Right lung (tissue), 5 donors: Measurements from ENCODE around the gene TCF15. TPM values are rescaled to one million over a fixed set of nuclear protein-coding genes. Genes with fewer than 3 reads are reported as not detected.
"Not testable (repeated sequence)": the region's sequence is repeated elsewhere in the genome, so short reads cannot be mapped to it uniquely, and the experiment has no call there.

Source experiments
- DNase-seq, 2 donors: peaks; one replicate each; pipeline ENCODE4 v3.0.0-alpha.2; 2013
- polyA plus RNA-seq, 5 donors: library from polyadenylated mRNA; unstranded; fragments of 120-200 nt; gene quantifications; one replicate each; pipeline versions ENCODE4 v1.2.1 to v1.2.3, GENCODE V29; 2013; ENCODE audit warnings: inconsistent platforms in 1 of 5, low replicate concordance in 1 of 5; ENCODE audit not compliant: insufficient read length in 5 of 5, insufficient read depth in 1 of 5

Gene TCF15
- polyA plus RNA-seq, 5 donors, result 1.1 to 3.0 (median 1.4) TPM

DNA sequence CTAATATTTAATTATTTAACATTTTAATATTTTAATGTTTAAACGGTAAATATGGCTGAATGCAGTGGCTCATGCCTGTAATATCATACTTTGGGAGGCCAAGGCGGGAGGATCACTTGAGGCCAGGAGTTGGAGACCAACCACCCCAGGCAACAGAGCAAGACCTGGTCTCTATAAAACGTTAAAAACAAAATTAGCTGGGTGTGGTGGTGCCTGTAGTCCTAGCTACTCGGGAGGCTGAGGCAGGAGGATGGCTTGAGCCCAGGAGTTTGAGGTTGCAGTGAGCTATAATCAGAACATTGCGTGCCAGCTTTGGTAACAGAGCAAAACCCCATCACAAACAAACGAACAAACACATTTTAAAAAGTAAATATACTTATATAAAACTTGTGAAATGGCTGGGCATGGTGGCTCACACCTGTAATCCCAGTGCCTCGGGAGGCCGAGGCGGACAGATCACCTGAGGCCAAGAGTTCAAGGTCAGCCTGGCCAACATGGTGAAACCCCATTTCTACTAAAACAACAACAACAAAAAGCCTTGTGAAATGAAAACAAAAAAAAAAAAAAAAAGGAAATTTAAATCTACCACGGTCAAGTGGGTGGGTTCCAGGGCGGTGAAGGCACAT, 34.7 kb upstream of the TCF15 start:
- DNase-seq, result no peak

DNA sequence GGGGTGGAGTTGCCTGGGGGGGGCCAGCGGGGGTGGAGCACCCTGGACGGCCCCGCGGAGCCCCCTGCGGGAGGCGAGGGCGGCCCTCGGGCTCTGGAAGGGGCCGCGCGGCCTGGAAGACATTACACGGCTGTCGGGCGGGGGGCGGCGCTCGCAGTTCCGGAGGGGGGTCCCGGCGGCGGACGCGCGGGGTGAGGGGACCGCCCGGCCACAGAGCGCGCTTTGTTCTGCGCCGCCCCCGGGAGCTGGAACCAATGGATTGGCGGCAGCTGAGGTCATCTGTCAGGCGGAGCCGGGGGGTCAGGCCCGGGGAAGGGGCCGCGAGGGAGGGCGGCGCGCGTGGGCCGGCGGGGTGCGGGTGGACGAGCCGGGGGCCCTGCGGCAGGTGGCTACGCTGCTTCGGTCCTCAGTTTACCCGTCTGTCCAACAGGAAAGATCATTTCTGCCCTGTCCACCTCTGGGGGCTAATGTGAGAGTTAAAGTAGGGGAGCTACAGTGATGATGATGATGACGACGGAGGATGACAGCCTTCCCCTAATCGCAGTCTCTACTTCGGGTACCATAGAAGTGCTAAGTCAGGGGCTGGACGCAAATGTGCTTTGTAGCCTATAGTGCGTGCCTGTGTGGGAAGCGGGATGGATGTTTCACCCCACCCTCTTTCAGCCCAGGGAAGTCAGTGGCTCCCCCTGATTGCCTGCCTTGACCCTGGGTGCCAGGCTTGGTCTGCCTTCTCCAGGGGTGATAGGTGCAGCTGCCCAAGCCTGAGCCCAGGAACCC, 32.5 kb upstream of the TCF15 start:
- peak in 1 of 2 donors; percentile 44 for DNase-seq

DNA sequence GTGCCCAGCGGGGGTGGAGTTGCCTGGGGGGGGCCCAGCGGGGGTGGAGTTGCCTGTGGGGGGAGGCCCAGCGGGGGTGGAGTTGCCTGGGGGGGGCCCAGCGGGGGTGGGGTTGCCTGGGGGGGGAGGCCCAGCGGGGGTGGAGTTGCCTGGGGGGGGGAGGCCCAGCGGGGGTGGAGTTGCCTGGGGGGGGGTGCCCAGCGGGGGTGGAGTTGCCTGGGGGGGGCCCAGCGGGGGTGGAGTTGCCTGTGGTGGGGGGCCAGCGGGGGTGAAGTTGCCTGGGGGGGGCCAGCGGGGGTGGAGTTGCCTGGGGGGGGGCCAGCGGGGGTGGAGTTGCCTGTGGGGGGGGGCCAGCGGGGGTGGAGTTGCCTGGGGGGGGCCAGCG, 31.9 kb upstream of the TCF15 start:
- not testable (repeated sequence) for DNase-seq

DNA sequence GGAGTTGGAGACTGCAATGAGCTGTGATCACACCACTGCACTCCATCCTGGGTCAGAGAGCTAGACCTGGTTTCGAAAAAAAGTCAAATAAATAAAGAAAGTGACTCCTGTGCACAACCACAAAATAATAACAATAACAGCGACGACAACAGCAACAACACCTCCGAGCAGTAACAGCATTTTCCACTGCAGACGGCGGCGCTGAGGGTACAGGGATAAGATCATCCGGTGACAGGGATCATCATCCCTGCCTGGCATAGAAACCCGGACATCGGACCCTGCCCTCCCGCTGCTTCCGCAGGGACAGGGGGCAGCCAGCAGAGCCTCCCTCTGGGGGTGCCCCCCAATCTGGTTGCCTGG, 31.4 kb upstream of the TCF15 start:
- no peak for DNase-seq

DNA sequence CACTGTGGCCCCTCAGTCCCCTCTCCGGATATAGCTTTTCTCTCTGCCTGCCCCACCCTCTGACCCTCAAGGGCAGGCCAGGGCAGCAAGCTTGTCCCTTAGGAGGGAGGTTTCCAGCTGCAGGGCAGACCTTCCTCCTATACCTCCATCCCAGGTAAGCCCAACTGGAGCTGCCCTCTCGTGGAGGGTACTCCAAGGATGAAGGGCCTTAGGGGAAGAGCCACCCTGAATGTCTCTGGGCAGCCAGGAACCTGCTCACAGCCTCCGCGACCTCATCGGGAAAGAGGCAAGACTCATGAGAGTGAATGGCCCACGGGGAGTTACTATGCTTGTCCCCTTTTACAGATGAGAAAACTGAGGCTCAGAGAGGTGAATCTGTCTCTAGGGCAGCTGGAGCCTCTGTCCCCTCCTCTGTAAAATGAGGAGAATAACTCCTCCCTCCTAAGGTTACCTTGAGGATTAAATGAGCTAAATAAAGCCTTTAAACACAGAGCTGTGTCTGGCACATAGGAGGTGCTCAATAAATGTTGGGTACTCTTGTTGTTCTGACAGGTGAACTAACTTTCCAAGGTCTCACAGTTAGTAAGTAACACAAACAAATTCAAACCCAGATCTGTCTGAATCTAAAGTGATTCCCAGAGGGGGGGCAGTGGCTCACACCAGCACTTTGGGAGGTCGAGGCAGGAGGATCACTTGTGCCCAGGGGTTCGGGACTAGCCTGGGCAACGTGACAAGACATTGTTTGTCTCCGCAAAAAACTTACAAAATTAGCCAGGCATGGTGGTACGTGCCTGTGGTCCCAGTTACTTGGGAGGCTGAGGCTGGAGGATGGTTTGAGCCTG, 30.8 kb upstream of the TCF15 start:
- no peak for DNase-seq

DNA sequence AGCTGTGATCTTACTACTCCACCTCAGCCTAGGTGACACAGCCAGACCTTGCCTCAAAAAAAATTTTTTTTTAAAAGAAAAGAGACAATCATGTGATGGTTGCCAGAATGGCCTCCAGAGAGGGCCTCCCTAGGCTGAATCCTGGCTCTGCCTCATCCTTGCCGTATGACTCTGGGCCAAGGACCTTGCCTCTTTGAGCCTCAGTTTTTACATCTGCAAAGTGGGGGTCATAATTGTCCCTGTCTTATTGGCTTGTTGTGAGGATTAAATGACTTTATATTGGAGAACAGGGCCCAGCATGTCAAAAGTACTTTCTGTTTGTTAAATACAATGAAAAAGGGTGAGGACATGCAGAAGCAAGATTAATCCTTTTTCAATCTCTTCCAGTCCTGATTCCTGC, 28.5 kb upstream of the TCF15 start:
- no peak for DNase-seq

DNA sequence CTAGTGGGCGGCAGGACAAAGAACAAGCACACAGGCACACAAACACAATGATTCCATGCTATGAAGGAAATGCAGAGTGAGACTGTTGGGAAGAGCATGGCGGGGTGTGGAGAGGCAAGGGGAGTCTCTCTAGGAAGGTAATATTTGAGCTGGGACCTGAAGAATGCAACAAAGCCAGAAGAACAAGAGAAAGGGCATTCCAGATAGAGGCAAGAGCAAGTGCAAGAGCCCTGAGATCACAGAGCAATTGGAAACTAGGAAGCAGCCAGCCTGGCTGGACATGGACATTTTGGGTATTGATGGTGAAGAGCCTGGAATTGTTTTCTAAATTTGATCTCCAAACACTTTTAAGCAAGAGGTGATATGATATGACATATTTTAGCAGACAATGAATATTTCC, 27.4 kb upstream of the TCF15 start:
- DNase-seq, result no peak

DNA sequence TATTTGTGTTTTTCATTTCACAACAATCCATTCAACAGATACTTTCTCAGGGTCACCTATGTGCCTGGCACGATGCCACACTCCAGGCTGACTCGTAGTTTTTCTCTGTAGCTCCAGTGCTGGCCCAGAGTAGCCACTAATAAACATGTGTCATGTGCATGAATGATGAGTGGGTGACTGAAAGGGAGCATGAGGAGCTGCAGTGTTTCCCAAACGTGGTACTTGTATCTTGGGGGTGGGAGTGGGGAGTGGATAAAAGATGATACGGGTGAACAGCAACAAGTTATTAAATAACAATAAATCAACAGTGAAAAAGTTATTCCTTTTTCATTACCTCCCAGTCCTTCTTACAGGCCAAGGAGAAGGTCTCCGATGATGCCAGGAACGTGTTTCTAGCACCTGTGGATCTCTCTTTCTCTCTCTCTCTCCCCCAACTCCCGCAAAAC, 25.8 kb upstream of the TCF15 start:
- DNase-seq, result no peak

DNA sequence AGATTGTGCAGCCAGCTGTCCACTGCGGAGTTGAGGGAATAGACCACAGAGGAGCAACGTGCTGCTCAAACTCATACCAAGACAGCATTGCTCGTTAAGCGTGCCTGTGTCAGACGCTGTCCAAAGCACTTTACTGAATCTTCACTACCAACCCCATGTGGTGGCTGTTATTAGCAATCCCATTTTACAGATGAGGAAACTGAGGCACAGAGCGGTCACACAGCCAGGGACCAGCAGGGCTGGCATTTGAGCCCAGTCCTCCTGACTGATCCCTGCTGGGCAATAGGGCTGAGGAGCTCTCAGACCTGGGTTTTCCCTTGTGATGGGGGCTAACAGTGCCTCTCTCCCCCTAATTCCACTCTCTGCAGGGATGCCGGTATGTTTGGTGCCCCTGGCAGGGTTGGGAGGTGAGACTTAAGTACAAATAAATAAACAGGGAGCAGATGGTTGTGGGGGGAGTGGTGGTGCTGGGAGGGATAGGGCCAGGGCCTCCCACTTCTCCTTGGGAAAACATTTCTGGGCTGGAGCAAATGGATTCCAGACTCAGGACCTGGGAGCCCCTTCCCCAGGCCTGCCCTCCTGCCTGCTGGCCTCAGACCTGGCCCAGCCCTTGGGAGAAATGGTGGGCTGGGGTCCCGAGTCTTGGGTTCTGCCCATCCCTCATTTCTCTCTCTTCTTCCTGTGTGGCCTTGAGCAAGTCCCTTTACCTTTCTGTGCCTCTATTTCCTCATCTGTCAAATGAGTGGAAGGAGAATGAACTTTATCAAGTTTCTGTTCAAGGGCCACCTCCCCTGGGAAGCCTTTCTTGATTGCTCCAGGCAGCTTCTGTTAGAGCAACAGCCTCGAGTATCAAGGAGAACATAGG, 25.2 kb upstream of the TCF15 start:
- DNase-seq, result no peak

DNA sequence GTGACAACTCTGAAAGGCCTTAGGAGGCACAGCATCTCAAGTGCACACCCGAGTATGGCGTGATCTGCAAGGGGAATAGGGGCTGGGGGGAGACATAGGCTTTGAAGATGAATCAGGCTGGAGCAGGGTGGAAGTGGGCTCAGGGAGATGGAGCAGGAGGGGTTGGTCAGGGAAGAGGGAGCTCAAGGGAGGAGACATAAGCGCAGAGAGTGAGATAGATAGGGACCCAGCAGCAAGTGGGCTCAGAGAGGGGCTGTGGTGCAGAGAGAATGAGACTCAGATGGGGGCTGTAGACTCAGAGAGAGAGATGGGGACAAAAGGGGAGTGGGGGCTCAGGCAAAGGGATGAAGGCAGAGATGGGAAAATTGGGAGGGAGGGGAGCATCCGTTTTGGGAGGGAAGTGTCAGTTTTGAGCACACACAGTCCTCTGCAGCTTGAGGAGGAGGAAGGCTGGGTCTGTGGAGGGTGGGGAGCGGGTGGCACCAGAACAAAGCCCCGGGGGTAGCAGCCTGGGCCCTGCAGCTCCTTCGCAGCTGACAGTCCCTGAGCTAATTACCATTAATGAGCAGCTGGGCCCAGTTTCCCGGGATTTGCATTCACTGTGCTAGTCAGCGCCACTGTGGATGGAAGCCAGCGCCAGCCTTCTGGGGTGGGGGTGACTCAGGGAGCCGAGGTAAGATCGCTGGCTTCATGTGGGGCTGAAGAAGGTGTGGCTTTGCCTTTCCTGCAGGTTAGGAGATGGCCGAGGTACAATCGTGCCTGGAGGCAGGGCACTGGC, 24.2 kb upstream of the TCF15 start:
- DNase-seq, result no peak

DNA sequence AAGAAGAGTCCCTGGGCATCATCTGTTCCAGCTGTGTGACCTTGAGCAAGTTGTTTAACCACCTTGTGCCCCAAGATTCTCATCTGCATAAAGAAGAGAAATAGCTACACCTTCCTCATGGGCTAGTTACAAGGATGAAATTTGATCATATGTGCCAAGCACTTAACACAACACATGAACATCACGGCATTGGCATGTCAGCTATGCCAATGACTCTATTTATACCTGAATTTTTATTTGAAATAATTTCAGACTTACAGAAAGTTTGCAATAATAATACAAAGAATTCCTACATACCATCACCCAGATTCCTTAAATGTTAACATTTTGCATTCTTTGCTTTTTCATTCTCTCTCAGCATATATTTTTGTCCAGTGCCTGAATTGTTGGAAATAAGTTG, 21.0 kb upstream of the TCF15 start:
- DNase-seq, result no peak

DNA sequence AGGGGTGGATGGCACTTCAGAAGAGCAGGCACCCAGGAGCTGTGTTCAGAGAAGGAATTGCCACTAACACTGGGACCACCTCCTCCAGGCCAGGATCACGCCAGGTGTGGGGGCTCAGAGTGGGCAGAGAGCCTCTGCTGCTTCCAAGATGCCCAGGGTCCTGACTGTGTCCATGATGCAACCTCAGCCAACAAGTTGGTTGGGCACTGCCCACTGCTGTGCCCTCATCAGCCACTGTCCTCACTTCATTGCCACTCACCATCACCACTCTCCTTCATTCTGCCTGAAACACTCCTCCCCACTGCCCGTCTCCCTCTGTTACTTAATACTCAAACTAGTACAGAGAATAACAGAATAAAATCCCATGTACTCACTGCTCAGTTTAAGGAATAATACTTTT, 16.5 kb upstream of the TCF15 start:
- DNase-seq, result no peak

DNA sequence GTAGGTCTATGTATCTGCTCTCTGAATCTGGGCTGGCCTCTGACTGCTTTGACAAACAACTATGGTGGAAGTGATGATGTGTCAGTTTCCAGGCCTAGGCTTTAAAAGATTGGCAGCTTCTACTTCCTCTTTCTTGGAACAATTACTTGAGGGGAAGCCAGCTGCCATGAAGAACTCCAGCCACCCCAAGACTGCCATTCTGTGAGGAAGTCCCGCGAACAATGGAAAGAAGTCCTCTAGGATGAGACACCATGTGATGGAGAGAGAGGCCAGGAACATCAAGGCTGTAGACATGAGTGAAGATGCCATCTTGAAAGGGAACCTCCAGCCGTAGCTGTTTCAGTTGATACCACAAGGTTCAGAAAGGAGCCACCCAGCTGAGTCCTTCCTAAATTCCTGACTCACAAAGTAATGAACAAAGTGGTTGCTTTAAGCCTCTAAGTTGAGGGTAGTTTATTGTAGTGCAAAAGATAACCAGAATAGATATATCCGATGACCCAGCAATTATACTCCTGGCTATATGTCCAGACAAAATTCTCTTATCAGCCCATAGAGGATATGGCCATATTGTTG, 15.3 kb upstream of the TCF15 start:
- DNase-seq, result no peak

DNA sequence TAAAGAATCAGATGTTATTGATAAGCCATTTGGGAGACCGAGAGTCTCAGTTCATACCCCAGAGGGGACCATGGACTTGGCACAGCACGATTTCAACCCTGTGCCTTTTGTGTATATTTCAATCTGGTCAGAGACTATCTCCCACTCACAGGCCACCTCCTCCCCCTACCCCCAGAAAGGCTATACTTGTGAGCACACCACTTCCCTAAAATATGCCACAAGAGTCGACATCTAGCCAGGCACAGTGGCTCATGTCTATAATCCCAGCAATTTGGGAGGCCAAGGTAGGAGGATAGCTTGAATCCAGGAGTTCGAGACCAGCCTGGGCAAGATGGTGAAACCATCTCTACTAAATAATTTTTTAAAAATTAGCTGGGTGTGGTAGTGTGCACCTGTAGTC, 13.6 kb upstream of the TCF15 start:
- no peak for DNase-seq

DNA sequence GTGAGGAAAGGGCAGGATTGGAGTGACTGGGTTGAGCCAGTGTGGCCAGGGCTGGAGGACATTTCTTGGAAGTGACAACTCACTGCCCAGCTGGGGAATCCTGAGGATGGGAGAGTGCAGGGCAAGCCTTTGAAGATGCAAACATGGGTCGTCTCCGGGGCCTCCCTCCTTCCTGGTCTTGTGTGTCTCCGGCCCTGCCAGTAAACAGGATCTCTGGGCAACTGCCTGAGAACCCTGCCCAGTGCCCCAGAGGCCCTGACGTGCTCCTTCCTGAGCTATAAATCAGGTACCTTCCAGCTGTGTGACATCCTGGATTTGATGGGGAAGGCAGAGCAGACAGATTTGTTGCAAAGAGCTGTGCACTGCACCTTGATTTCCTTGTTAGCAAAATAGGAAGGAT, 12.9 kb upstream of the TCF15 start:
- DNase-seq, result no peak

DNA sequence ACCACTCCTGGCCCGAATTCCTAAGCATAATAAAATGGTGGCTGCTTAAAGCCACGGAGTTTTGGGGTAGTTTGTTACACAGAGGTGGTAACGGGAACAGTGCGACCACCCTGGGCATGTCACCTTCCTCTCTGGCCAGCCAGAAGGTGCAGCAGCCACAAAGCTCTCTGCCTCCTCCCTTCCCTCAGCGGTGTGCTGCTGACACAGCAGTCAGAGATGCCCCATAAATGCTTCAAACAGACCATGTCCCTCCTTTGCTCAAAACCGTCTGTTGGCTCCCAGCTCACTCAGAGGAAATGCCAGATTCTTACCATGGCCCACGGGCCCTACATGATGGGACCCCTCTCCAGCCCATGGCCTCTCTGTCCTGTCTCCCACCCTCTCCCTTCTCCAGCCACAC, 12.1 kb upstream of the TCF15 start:
- no peak for DNase-seq

DNA sequence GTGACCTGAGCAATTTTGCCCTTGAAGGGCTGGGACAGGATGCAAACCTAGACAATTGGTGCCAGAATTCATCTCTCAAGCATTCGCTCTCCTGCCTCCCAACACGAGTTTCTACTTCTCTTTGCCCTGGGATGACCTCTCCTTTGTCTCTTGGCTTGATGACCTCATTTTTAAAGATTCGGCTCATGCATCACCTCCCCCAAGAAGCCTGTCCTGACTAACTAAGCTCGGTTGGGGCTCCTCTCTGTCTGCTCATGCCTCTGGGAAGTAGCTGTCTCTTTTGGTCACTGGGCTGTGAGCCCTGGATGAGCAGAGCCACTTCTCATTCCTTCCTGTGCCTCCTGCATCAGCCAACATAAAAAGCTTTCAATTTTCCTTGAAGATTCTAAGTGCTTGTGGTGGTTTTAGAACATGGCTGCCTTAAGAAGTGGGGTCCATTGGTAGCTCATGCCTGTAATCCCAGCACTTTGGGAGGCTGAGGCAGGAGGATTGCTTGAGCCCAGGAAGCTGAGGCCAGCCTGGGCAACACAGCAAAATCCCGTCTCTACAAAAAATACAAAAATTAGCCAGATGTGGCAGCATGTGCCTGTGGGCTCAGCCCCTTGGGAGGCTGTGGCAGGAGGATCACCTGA, 11.1 kb upstream of the TCF15 start:
- DNase-seq, result no peak

DNA sequence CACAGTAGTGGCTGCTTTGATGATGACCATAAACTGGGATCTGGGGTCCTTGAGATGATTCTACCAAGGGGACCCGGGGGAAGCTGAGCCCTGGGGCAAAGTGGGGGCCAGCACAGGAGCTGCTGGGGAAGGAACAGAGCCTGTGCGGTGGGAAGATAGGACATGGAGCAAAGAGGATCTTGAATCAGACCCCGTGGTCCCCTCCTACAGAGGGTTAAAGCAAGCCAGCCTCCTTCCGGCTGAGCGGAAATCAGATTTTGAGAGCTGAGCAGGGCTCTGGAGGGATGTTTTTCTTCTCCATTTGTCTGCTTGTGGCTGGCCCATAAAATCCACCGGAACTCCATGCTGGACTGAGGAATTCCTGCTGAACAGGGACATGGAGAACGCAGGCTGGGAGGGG, 10.1 kb upstream of the TCF15 start:
- no peak for DNase-seq

DNA sequence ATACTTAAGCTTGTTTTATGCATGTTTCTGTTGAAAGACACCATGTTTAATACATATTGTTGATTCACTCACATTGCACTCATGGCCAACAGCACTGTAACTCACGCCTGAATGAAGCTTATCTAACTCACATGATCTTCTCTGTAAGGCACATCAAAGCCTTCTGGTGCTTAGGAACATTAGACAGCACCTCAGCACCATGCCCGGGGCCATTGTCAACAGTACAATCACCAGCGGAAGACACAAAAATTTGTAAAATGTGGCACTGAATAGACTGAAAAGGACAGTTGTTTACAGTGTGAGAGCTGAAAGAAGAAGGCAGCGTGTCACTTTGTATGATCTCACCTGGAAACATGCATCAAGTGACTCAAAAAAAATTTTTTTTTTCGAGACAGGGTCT, 8.9 kb upstream of the TCF15 start:
- DNase-seq, result no peak
